ENCODE data around the gene SLC16A10. TPM values are rescaled to one million over a fixed set of nuclear protein-coding genes. Genes with fewer than 3 reads are reported as not detected.
"Not testable (repeated sequence)": the region's sequence is repeated elsewhere in the genome, so short reads cannot be mapped to it uniquely, and the experiment has no call there.

SLC16A10 gene
- 5.2 TPM in 2 replicates for total RNA-seq (2014; rRNA removed; shearing (Covaris generic))
- 2.4 and 4.5 TPM in 2 replicates for polyA plus RNA-seq (2015; cell fraction: cytosol; rRNA removed)
- polyA plus RNA-seq (2015; cell fraction: nucleus; rRNA removed): 2.1 and 4.0 TPM in 2 replicates

GRCh38 chr6:111087106-111087835 lies at the start of gene SLC16A10:
SLC16A10 (plus strand) TSS chr6:111087503; CDS start chr6:111087753, 250 bp downstream.
- DNase-seq (ENCODE audit: low read depth): peak; percentile 73

- DNase-seq (ENCODE audit: low read depth): no peak
Observed at GRCh38 chr6:111038534-111039252, 48.6 kb upstream of the SLC16A10 start.

- no peak for DNase-seq (ENCODE audit: low read depth)
Observed at GRCh38 chr6:111041917-111042316, 45.4 kb upstream of the SLC16A10 start.

GRCh38 chr6:111047244-111047643 lies 40.1 kb upstream of the SLC16A10 start:
- DNase-seq (ENCODE audit: low read depth): no peak

GRCh38 chr6:111050261-111051023 lies 36.9 kb upstream of the SLC16A10 start:
- no peak for DNase-seq (ENCODE audit: low read depth)

- no peak for DNase-seq (ENCODE audit: low read depth)
Observed at GRCh38 chr6:111052171-111052570, 35.1 kb upstream of the SLC16A10 start.

- peak; percentile 54 for DNase-seq (ENCODE audit: low read depth)
Observed at GRCh38 chr6:111057074-111057752, 30.1 kb upstream of the SLC16A10 start.

GRCh38 chr6:111061508-111061907 lies 25.8 kb upstream of the SLC16A10 start:
- DNase-seq (ENCODE audit: low read depth): peak; percentile 90

- not testable (repeated sequence) for DNase-seq (ENCODE audit: low read depth)
Observed at GRCh38 chr6:111061985-111062384, 25.3 kb upstream of the SLC16A10 start.

GRCh38 chr6:111062860-111063259 lies 24.4 kb upstream of the SLC16A10 start:
- DNase-seq (ENCODE audit: low read depth): not testable (repeated sequence)

- no peak for DNase-seq (ENCODE audit: low read depth)
Observed at GRCh38 chr6:111068109-111068865, 19.0 kb upstream of the SLC16A10 start.

- no peak for DNase-seq (ENCODE audit: low read depth)
Observed at GRCh38 chr6:111068866-111069234, 18.5 kb upstream of the SLC16A10 start.

GRCh38 chr6:111069382-111070104 lies 17.8 kb upstream of the SLC16A10 start:
- DNase-seq (ENCODE audit: low read depth): no peak

- DNase-seq (ENCODE audit: low read depth): no peak
Observed at GRCh38 chr6:111070105-111071005, 16.9 kb upstream of the SLC16A10 start.

- DNase-seq (ENCODE audit: low read depth): no peak
Observed at GRCh38 chr6:111072801-111073360, 14.4 kb upstream of the SLC16A10 start.

GRCh38 chr6:111074311-111074710 lies 13.0 kb upstream of the SLC16A10 start:
- DNase-seq (ENCODE audit: low read depth): no peak

GRCh38 chr6:111076024-111076695 lies 11.1 kb upstream of the SLC16A10 start:
- DNase-seq (ENCODE audit: low read depth): peak; percentile 36

- DNase-seq (ENCODE audit: low read depth): peak; percentile 33
Observed at GRCh38 chr6:111080698-111081097, 6.6 kb upstream of the SLC16A10 start.
